Stimulated activated CD8-positive, alpha-beta memory T cell treated with anti-CD3 and anti-CD28 coated beads, Interleukin-12 subunit alpha, Interleukin-12 subunit beta, amount 100 ng/mL, for 24 hours (primary cell): ENCODE results near the gene HYAL1.
"Not testable (repeated sequence)": the region's sequence is repeated elsewhere in the genome, so short reads cannot be mapped to it uniquely, and the experiment has no call there.

Source experiments
- DNase-seq: peaks from one replicate; pipeline ENCODE4 v3.0.0-alpha.2; 2020; ENCODE audit errors: extremely low read depth

HYAL1 gene

GRCh38 chr3:50272911-50273688 lies 30.3 kb downstream of the HYAL1 start:
- peak; percentile 55 for DNase-seq

GRCh38 chr3:50272538-50272910 lies 30.9 kb downstream of the HYAL1 start:
- not testable (repeated sequence) for DNase-seq

GRCh38 chr3:50271314-50271936 lies 31.9 kb downstream of the HYAL1 start:
- no peak for DNase-seq

DNA sequence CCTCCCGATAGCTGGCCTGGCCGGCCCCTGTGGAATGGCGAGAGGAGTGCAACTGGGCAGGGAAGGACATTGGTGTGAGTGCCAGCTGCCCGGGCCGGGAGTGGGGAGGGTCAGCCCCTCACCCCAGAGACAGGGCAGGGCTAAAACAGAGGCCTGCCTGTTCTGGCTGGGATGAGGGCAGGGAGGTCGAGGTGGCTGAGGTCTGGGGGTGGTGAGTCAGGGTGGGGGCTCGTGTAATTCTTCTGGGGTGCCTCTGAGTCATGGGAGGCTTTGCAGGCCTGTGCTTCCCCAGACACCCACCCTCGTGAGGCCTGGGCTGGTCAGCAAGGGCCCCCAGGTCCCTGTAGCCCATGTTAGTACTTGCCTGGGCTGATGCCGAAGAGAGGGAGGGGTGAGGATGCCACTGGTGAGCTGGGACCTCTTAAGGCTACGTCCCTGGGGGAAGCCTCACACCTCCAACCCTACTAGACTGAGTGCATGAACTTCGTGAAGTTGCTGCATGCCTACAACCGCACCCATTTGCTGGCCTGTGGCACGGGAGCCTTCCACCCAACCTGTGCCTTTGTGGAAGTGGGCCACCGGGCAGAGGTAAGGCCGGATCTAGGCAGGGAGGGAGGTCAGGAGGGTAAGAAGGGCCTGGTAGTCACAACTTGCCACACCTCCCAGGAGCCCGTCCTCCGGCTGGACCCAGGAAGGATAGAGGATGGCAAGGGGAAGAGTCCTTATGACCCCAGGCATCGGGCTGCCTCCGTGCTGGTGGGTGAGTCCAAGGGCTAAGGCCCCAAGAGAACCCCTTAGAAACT lies 32.8 kb downstream of the HYAL1 start:
- no peak for DNase-seq

- no peak for DNase-seq
Measured at GRCh38 chr3:50269977-50270413, 33.4 kb downstream of the HYAL1 start.

GRCh38 chr3:50269460-50269859 lies 33.9 kb downstream of the HYAL1 start:
- DNase-seq, result no peak

DNA sequence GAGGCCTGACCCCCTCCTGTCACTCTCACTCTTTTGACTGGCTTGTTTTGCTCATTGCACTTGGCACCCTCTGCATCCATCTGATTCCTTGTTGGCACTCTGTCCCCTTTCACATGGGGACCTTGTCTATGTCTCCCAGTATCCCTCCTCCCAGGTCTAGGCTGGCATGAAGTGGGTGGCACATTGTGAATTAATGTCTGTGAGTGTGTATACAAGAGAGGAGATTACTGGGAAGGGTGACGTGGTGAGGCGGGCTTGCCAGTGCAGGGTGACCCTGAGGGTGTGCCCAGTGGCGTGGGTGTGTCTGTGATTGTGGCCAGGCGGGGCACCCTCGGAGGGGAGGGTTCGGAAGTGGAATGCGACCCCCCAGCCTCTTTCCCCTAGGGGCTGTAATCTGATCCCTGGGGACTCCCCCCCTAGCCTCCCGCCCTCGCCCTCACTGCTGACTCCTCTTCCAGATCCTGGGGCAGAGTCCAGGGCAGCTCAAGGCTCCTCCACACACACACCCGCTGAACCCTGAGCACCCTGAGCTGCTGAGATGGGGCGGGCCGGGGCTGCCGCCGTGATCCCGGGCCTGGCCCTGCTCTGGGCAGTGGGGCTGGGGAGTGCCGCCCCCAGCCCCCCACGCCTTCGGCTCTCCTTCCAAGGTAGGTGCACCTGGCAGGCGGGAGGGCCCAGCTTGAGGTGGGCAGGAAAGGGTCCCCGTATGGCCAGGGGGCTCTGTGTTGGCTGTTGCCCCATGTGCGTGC lies 34.5 kb downstream of the HYAL1 start, which contains the start of gene SEMA3B:
Gene SEMA3B (plus strand): TSS at position 445 of the 749 bp plus-strand sequence. CDS start 94 bp downstream, at position 539.
- no peak for DNase-seq

- DNase-seq, result no peak
Measured at GRCh38 chr3:50268276-50268675, 35.1 kb downstream of the HYAL1 start.

DNA sequence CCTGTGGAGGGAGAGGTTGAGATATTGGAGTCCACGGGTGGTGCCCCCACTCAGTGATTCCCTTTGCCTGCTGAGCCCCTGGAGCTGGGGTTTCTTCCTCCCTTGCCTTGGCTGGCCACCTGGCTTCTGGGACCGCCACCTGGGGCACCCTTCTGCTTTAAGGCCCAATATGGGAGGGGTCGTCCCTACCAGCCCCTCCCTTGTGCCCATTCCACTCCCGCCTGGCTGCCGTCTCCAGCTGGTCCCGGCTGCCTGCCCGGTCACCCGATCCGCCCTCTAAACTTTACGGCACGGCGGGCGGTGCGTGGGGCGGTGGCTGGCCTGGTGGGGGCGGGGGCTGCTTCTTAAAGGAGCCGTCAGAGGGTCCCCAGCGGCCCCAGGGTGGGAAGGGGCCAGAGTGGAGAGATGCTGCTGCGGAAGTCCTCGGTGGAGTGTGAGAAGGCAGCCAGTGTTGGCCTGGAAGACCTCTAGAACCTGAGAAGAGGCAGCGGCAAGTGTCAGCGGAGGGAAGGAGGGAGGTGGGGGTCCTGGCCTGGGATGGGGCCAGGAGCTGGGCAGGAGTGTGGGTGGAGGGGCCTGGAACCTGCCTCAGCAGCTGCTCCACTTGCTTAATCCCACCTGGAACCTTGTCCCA lies 36.0 kb downstream of the HYAL1 start:
- DNase-seq, result no peak

GRCh38 chr3:50266836-50267235 lies 36.5 kb downstream of the HYAL1 start:
- DNase-seq, result no peak

GRCh38 chr3:50266017-50266416 lies 37.4 kb downstream of the HYAL1 start:
- no peak for DNase-seq

- no peak for DNase-seq
Measured at GRCh38 chr3:50265571-50265970, 37.8 kb downstream of the HYAL1 start.

DNA sequence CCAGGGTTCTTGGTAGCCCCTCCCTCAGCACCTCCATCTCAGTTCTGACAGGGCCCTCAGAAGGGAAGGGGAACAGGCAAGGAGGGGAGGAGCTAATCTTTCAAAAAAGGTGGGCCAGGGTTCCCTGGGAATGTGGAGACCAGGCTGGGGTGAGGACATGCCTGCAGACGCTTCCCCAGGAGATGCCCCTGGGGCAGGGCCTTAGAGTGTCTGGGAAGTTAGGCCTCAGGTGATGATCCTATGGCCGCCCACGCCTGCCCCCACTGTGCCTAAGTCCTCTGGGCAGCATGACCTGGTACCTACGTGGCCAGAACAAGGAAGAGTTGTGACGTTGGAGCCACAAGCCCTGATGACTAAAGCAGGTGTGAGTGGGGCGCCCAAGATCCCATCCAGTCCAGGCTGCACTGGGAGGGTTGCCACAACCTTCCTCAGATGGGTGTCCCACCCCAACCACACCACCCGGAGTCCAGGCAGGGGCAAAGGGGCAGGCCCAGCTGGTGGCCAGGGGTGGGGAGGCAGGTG lies 38.3 kb downstream of the HYAL1 start:
- no peak for DNase-seq

DNA sequence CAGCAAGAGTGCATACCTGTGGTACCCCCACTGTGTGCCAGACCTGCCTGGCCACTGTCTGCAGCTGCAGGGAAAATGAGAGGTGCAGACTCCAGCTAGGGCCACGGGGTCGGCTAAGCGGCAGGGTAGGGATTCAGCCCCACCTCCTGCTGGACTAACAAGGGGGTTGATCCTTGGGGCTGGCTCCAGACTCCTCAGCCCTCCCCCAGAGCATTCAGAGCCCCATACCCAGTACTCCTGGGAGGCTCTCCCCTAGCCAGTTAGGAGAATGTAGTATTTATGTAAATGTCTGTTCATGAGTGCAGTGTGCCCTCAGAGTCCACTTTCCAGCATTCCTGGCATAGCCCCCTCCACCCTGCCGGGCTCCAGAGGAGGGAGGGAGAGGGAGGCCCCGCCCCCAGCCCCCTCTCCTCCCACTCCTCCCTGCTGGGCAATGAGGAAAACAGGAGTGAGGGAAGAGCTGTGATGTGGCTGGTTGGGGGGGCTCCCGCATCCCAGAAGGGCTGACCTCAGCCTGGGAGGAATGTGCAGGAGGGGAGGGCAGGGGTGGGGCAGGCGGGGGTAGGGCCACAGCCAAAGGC lies 38.9 kb downstream of the HYAL1 start:
- DNase-seq, result no peak

DNA sequence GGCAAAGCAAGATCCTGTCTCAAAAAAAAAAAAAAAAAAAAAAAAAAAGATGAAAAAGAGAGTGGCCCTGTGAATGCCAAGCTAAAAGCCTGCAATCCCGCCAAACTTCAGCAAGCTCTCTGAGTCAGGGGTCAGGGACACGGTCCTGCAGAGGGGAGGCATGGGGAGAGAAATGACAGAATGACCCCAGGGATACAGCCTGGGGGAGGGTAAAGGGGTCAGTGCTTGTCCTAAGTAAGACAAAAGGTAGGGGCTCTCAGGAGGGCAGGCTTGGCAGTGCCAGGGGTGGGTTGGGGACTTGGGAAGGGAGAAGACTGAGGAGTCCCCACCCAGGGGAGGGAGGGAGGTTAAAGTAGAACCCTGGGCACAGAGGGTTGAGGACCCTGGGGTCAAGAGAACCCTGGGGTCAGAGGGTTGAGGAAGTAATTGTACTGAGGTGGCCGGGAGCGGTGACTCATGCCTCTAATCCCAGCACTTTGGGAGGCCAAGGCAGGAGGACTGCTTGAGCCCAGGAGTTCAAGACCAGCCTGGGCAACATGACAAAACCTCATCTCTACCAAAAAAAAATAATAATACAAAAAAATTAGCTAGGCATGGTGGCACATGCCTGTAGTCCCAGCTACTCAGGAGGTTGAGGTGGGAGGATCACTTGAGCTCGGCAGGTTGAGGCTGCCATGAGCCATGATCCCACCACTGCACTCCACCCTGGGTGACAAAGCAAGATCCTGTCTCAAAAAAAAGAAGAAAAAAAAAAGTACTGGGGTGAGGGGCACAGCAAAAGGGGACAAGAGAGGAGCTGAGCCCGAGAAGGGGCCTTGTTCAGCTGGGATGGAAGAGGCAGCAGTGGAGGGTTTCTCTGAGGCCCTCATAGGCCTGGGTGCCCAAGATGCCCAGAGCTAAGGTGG lies 39.6 kb downstream of the HYAL1 start:
- no peak for DNase-seq

- DNase-seq, result no peak
Measured at GRCh38 chr3:50262778-50263177, 40.6 kb downstream of the HYAL1 start.

DNA sequence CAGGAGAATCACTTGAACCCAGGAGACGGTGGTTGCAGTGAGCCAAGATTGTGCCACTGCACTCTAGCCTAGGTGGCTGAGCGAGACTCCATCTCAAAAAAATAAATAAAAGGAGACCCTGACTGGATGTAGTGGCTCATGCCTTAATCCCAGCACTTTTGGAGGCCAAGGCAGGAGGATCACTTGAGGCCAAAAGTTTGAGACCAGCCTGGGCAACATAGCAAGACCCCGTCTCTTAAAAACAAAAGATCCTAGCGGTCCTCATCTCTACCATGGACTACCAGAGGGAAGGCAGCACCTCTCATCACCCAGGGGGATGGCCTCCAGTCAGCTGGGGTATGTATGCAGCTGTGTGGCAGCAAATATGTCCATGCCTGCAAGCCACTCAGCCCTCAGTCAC lies 41.2 kb downstream of the HYAL1 start:
- not testable (repeated sequence) for DNase-seq

DNA sequence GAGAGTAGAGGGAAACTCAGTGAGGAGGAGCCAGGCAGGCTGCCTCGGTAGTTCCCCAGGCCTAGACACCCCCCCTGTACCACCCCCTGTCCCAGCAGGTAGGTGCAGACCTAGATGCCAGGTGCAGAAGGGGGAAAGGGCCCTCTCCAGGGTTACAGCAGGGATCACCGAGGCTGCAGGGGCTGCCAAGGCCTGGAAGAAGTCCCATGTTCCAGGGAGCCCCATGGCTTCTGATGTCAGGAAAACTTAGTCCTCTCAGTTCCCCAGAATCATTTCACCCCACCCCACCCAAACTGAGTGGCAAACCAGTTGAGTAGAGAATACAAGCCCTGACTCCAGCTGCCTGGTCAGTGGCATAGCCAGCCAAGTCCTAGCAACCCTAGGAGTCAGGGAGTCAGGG lies 41.9 kb downstream of the HYAL1 start:
- no peak for DNase-seq

DNA sequence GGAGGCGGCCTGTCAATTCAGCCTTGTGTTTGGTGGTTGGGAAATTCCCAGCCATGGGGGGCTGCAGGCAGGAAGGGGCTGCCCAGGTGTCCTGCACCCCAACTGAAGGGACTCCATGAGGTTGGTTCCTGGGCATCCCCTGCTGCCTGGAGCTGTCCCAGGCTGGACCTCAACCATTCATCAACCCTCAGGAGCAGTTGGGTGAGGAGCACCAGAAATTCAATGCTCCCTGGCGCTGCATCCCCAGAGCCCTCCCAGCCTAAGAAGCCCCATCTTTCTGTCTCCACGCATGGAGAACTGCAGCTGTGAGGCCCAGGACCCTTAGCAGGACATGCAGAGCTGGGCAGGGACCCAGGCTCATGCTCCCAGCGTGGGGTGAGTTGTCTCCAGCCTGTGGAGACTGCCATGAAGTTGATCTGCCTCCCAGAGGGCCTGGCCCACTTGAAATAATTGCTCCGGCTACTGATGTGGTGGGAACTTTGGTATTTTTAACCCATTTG lies 42.4 kb downstream of the HYAL1 start:
- DNase-seq, result no peak
